Measurements from ENCODE around the gene CD209. TPM values are rescaled to one million over a fixed set of nuclear protein-coding genes. Genes with fewer than 3 reads are reported as not detected.

Gene CD209
- total and polyA plus RNA-seq, 2 experiments from 2014 or later: not detected

DNA sequence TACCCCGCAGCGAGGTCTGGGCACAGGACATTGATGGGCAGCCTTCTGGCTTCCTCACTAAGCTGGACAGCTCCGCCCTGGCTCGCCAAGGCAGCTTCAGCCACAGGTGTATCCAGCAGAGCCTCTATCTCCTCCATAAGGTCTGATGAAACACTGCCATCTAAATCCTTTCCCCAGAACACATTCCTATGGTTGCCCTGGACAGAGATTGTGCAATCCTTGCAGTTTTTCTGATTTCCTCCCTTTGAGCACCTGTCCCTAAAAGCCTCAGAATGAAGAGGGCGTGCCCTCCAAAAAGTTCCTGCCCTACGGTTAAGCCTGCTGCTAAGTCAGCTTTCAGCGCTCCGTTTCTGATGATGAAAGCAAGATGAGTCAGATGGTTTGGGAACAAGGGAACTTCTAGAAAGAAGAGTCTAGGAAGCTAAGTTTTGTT, 36.7 kb upstream of the CD209 start:
- Histone ChIP-seq H3K9me3 (ENCODE audit: low read depth) (no peaks in the 10 kb centered on the region), H3K27ac (no peak overlapping the region), H3K36me3 (ENCODE audit: low read depth) (no peaks in the 10 kb centered on the region), H3F3A (ENCODE audit: insufficient read depth) (no peaks in the 10 kb centered on the region), H3K4me1 (ENCODE audit: insufficient read depth) (no peaks in the 10 kb centered on the region), H3K9me2 (ENCODE audit: insufficient read depth) (no peaks in the 10 kb centered on the region), H3K27me3 (replicated peaks; ENCODE audit: insufficient read depth) (peaks cover 63% of the 10 kb centered on the region), H3K79me2 (ENCODE audit: insufficient read depth) (no peaks in the 10 kb centered on the region), H3K4me2 (ENCODE audit: unreplicated experiment) (no peak overlapping the region), H2AFZ (no peak overlapping the region), H3K4me3 (no peak overlapping the region), H4K20me1 (ENCODE audit: insufficient read depth) (no peaks in the 10 kb centered on the region), H3K9ac (no peak overlapping the region)
- TF ChIP-seq EZH2 (IDR thresholded peaks at IDR 0.05; ENCODE audit: insufficient read depth, poor library complexity, severe bottlenecking) (no peak), EZH2phosphoT487 (IDR thresholded peaks at IDR 0.05; ENCODE audit: insufficient read depth, low read depth) (no peak)
- WGBS, 2 experiments (ENCODE audit: low coverage in 1 of 2, low lambda C conversion rate in 2 of 2, missing lambda C conversion rate in 2 of 2): 3 to 4% methylated on average over 8 of the region's 8 CpGs
- in situ Hi-C loops (cut with MboI): no loop called here
- DNase-seq: peak; percentile 67

GRCh38 chr19:7781157-7781556, 33.8 kb upstream of the CD209 start:
- no peak overlapping the region for H2AFZ ChIP-seq
- H3K27ac ChIP-seq: no peak overlapping the region
- H3K9ac ChIP-seq: no peak overlapping the region
- no peak for DNase-seq
- no peak overlapping the region for H3K4me2 ChIP-seq (ENCODE audit: unreplicated experiment)
- no peaks in the 10 kb centered on the region for H3K9me3 ChIP-seq (ENCODE audit: low read depth)
- 44 to 49% methylated on average over 11 to 12 of the region's 12 CpGs for WGBS, 2 experiments (ENCODE audit: low coverage in 1 of 2, low lambda C conversion rate in 2 of 2, missing lambda C conversion rate in 2 of 2)
- in situ Hi-C loops (cut with MboI): no loop called here
- no peaks in the 10 kb centered on the region for H4K20me1 ChIP-seq (ENCODE audit: insufficient read depth)
- no peaks in the 10 kb centered on the region for H3K79me2 ChIP-seq (ENCODE audit: insufficient read depth)
- no peak overlapping the region for H3K4me3 ChIP-seq
- H3F3A ChIP-seq (ENCODE audit: insufficient read depth): no peaks in the 10 kb centered on the region
- no peaks in the 10 kb centered on the region for H3K4me1 ChIP-seq (ENCODE audit: insufficient read depth)
- TF ChIP-seq EZH2phosphoT487 (IDR thresholded peaks at IDR 0.05; ENCODE audit: insufficient read depth, low read depth) (no peak), EZH2 (IDR thresholded peaks at IDR 0.05; ENCODE audit: insufficient read depth, poor library complexity, severe bottlenecking) (no peak)
- no peaks in the 10 kb centered on the region for H3K9me2 ChIP-seq (ENCODE audit: insufficient read depth)
- peaks cover 64% of the 10 kb centered on the region for H3K27me3 ChIP-seq (replicated peaks; ENCODE audit: insufficient read depth)
- no peaks in the 10 kb centered on the region for H3K36me3 ChIP-seq (ENCODE audit: low read depth)

DNA sequence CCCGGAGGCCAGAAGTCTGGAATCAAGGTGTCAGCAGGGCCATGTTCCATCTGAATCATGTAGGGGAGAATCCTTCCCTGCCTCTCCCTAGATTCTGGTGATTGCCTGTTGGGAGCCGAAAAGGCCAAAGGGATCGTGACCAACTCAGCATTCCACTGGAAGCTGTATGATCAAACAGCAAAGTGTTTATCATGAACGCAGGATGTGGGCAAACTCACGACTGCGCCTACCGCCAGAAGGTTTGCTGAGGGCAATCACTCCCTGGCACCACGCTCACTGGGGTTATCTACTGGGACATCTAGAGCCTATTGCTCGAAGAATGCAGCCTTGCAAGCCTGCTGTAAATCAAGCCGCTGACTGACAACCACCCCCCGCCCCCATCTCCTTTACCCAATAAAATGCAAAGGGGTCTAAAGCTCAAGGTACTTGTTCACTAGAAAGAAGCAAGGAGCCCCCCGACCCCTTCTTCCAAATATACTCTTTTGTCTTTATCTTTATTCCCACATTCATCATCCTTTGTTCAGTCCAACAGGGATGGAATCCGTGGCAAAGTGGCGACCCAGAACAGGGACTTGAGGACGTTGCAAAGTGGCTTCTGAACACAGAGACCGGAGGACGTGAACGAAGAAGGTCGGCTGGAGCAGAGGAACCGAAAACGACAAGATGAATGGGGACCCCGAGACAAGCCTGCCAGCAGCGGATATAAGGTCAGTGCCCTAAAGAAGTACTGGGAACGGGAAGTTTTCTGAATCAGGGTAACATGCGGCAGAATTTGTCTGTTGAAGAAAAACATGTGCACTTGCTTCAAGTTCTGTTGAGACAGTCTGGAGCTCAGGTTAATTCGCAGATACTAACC, 32.5 kb upstream of the CD209 start:
- no peaks in the 10 kb centered on the region for H3F3A ChIP-seq (ENCODE audit: insufficient read depth)
- in situ Hi-C loops (cut with MboI): no loop called here
- no peak overlapping the region for H3K4me2 ChIP-seq (ENCODE audit: unreplicated experiment)
- H3K79me2 ChIP-seq (ENCODE audit: insufficient read depth): no peaks in the 10 kb centered on the region
- no peak for DNase-seq
- H3K9me3 ChIP-seq (ENCODE audit: low read depth): no peaks in the 10 kb centered on the region
- H3K27ac ChIP-seq: no peak overlapping the region
- TF ChIP-seq EZH2 (IDR thresholded peaks at IDR 0.05; ENCODE audit: insufficient read depth, poor library complexity, severe bottlenecking) (no peak), EZH2phosphoT487 (IDR thresholded peaks at IDR 0.05; ENCODE audit: insufficient read depth, low read depth) (no peak)
- no peaks in the 10 kb centered on the region for H3K4me1 ChIP-seq (ENCODE audit: insufficient read depth)
- no peaks in the 10 kb centered on the region for H3K9me2 ChIP-seq (ENCODE audit: insufficient read depth)
- H3K27me3 ChIP-seq (replicated peaks; ENCODE audit: insufficient read depth): peaks cover 70% of the 10 kb centered on the region
- no peak overlapping the region for H2AFZ ChIP-seq
- no peak overlapping the region for H3K9ac ChIP-seq
- no peaks in the 10 kb centered on the region for H3K36me3 ChIP-seq (ENCODE audit: low read depth)
- H4K20me1 ChIP-seq (ENCODE audit: insufficient read depth): no peaks in the 10 kb centered on the region
- WGBS, 2 experiments (ENCODE audit: low coverage in 1 of 2, low lambda C conversion rate in 2 of 2, missing lambda C conversion rate in 2 of 2): 35 to 38% methylated on average over 26 of the region's 26 CpGs
- no peak overlapping the region for H3K4me3 ChIP-seq

DNA sequence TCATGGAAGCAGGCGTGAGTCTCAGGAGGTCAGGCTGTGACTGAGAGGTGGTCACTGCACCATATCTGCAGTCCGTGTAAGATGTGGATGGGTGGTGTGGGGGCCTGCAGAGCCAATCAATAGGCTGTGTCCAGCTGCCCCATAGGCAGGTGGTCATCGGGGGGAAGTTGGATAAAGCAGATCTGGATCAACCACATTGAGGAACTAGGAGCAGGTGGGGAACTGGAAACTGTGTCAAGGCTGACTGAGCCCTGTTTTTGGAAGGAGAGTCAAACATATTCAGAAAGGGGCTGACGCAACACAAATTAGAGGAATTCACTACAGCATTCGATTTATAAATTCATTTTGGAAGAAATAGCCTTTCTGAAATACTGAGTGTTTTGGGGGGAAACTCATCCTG, 30.7 kb upstream of the CD209 start:
- Histone ChIP-seq H3K79me2 (ENCODE audit: insufficient read depth) (no peaks in the 10 kb centered on the region), H3K36me3 (ENCODE audit: low read depth) (no peaks in the 10 kb centered on the region), H3K4me1 (ENCODE audit: insufficient read depth) (no peaks in the 10 kb centered on the region), H2AFZ (no peak overlapping the region), H3F3A (ENCODE audit: insufficient read depth) (no peaks in the 10 kb centered on the region), H4K20me1 (ENCODE audit: insufficient read depth) (no peaks in the 10 kb centered on the region), H3K27ac (no peak overlapping the region), H3K9me2 (ENCODE audit: insufficient read depth) (no peaks in the 10 kb centered on the region), H3K27me3 (replicated peaks; ENCODE audit: insufficient read depth) (peaks cover 67% of the 10 kb centered on the region), H3K4me3 (no peak overlapping the region), H3K9ac (no peak overlapping the region), H3K9me3 (ENCODE audit: low read depth) (no peaks in the 10 kb centered on the region), H3K4me2 (ENCODE audit: unreplicated experiment) (no peak overlapping the region)
- in situ Hi-C loops (cut with MboI): no loop called here
- TF ChIP-seq EZH2 (IDR thresholded peaks at IDR 0.05; ENCODE audit: insufficient read depth, poor library complexity, severe bottlenecking) (no peak), EZH2phosphoT487 (IDR thresholded peaks at IDR 0.05; ENCODE audit: insufficient read depth, low read depth) (no peak)
- WGBS, 2 experiments (ENCODE audit: low coverage in 1 of 2, low lambda C conversion rate in 2 of 2, missing lambda C conversion rate in 2 of 2): 36 to 42% methylated on average over 5 of the region's 5 CpGs
- DNase-seq: no peak

Measured in GM23248 (cell line).